ENCODE results near the gene C3orf22. TPM values are rescaled to one million over a fixed set of nuclear protein-coding genes. Genes with fewer than 3 reads are reported as not detected.

Gene C3orf22
- total and polyA plus RNA-seq, 9 of the 15 experiments (the other 6 are each of a cell fraction or from before 2014, with no cell fraction given) = not detected

DNA sequence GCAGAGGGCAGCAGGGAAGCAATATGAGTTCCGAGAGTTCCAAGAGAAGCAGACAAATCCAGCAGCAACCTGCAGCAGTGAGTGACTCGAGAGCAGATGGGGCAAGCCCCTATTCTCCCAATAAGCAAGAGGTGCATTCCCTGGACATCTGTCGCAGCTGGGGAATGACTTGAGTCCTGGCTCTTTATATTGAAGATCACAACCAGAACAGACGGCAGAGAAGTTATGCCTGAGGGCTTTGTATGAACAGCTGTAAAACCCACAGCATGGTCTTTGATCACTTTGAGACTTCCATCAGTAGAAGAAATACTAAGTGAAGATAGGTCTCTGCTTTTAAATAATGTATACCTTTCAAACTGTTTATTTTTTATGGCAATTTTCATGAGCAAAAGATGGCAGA, 23.6 kb upstream of the C3orf22 start:
- no peak for ATAC-seq
- BruUV-seq (replicated peaks) = no TSS peak
- no peak for TF ChIP-seq ZFP36 (IDR thresholded peaks at IDR 0.05; ENCODE audit: low read depth, low read length, partially characterized antibody)
- TF ChIP-seq, protein P1, sequence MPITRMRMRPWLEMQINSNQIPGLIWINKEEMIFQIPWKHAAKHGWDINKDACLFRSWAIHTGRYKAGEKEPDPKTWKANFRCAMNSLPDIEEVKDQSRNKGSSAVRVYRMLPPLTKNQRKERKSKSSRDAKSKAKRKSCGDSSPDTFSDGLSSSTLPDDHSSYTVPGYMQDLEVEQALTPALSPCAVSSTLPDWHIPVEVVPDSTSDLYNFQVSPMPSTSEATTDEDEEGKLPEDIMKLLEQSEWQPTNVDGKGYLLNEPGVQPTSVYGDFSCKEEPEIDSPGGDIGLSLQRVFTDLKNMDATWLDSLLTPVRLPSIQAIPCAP (CRISPR knock-in tag; IDR thresholded peaks at IDR 0.05; ENCODE audit: borderline replicate concordance) = no peak
- no peak for TF ChIP-seq OTX1 (CRISPR knock-in tag; IDR thresholded peaks at IDR 0.05)
- TF ChIP-seq MAZ (CRISPR knock-in tag; conservative IDR thresholded peaks at IDR 0.05 in 1 of 2, IDR thresholded peaks at IDR 0.05 in 1 of 2) = no peak
- TF ChIP-seq DIDO1 (tag; IDR thresholded peaks at IDR 0.05; ENCODE audit: low read depth) = no peak
- no peak for TF ChIP-seq DDX20 (tag; IDR thresholded peaks at IDR 0.05; ENCODE audit: low read depth)
- no peak for TF ChIP-seq TAL1 (IDR thresholded peaks at IDR 0.05)
- TF ChIP-seq PURB (CRISPR knock-in tag; IDR thresholded peaks at IDR 0.05; ENCODE audit: low read depth) = no peak
- TF ChIP-seq CC2D1A (IDR thresholded peaks at IDR 0.05) = no peak
- TF ChIP-seq E2F6 (IDR thresholded peaks at IDR 0.05; ENCODE audit: borderline replicate concordance in 1 of 2, extremely low read depth in 1 of 2, insufficient read depth in 1 of 2, insufficient read length in 1 of 2, low read depth in 1 of 2, low read length in 1 of 2, poor library complexity in 1 of 2, severe bottlenecking in 1 of 2) = no peak
- TF ChIP-seq RBFOX2 (IDR thresholded peaks at IDR 0.05; ENCODE audit: low read depth, low read length) = no peak
- TF ChIP-seq, protein P2, sequence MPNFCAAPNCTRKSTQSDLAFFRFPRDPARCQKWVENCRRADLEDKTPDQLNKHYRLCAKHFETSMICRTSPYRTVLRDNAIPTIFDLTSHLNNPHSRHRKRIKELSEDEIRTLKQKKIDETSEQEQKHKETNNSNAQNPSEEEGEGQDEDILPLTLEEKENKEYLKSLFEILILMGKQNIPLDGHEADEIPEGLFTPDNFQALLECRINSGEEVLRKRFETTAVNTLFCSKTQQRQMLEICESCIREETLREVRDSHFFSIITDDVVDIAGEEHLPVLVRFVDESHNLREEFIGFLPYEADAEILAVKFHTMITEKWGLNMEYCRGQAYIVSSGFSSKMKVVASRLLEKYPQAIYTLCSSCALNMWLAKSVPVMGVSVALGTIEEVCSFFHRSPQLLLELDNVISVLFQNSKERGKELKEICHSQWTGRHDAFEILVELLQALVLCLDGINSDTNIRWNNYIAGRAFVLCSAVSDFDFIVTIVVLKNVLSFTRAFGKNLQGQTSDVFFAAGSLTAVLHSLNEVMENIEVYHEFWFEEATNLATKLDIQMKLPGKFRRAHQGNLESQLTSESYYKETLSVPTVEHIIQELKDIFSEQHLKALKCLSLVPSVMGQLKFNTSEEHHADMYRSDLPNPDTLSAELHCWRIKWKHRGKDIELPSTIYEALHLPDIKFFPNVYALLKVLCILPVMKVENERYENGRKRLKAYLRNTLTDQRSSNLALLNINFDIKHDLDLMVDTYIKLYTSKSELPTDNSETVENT (CRISPR knock-in tag; IDR thresholded peaks at IDR 0.05) = no peak
- no peak for TF ChIP-seq RFX7 (CRISPR knock-in tag; IDR thresholded peaks at IDR 0.05)
- TF ChIP-seq GTF2E2 (tag; IDR thresholded peaks at IDR 0.05) = no peak
- TF ChIP-seq HMGN3 (IDR thresholded peaks at IDR 0.05; ENCODE audit: borderline replicate concordance, extremely low read depth, insufficient read length, low read depth, low read length) = no peak
- TF ChIP-seq TARDBP (IDR thresholded peaks at IDR 0.05) = no peak

More for the DNA sequence above, 23.6 kb upstream of the C3orf22 start:
- FAIRE-seq (no peak), DNase-seq (ENCODE audit: extremely low read depth in 1 of 4, low spot score in 3 of 4) (no peak)
- H2AFZ ChIP-seq (ENCODE audit: low read depth, low read length) = no peak overlapping the region
- in situ Hi-C loops (cut with MboI) = no loop called here
- no peak overlapping the region for H3K4me3 ChIP-seq
- H3K9me1 ChIP-seq (ENCODE audit: control insufficient read depth, insufficient read depth, low read length) = no peaks in the 10 kb centered on the region
- no peaks in the 10 kb centered on the region for H4K20me1 ChIP-seq (replicated peaks; ENCODE audit: control insufficient read depth, insufficient read depth, low read length)
- ChIA-PET CTCF (ENCODE audit: low intra/inter-chr PET ratio) (no interaction called here), POLR2A (interaction anchor here (0.6 to 1.0 kb wide), 4 partner anchors 22 to 485 kb away, joined by 3 to 4 read pairs (median 3); partner anchors contain the start of gene CHST13)
- H3K9me3 ChIP-seq (replicated peaks; ENCODE audit: control insufficient read depth, insufficient read depth, low read depth, low read length) = no peaks in the 10 kb centered on the region
- H3K27ac ChIP-seq (ENCODE audit: extremely low read depth, low read depth, low read length) = no peak overlapping the region
- WGBS (ENCODE audit: insufficient coverage, low coverage, missing lambda C conversion rate) = 0% methylated on average over 3 of the region's 4 CpGs
- H3K27me3 ChIP-seq (ENCODE audit: control insufficient read depth in 2 of 2, insufficient read depth in 2 of 2, low read length in 2 of 2) = peaks cover 0 to 8% of the 10 kb centered on the region in 2 experiments; a peak in 1 of 5 replicates
- H3K9ac ChIP-seq (ENCODE audit: insufficient read depth in 1 of 2, low read depth in 2 of 2, low read length in 2 of 2) = no peak overlapping the region
- intact Hi-C loops (cut with micrococcal nuclease) = no loop called here
- H3K79me2 ChIP-seq (ENCODE audit: control insufficient read depth, insufficient read depth, low read length) = no peaks in the 10 kb centered on the region
- no peaks in the 10 kb centered on the region for H3K4me1 ChIP-seq (replicated peaks in 1 of 2; ENCODE audit: control insufficient read depth in 2 of 2, insufficient read depth in 2 of 2, low read length in 2 of 2)
- no peak overlapping the region for H3K4me2 ChIP-seq (ENCODE audit: insufficient read depth, low read length)
- H3K36me3 ChIP-seq (ENCODE audit: control insufficient read depth, insufficient read depth, low read length) = no peaks in the 10 kb centered on the region

Data from K562 (cell line).